Activated CD8-positive, alpha-beta memory T cell treated with anti-CD3 and anti-CD28 coated beads for 1 hour (primary cell): ENCODE measurements around the gene ZNF565.
"Not testable (repeated sequence)": the region's sequence is repeated elsewhere in the genome, so short reads cannot be mapped to it uniquely, and the experiment has no call there.

Source experiments
- DNase-seq, 2 donors: peaks; one replicate each; pipeline ENCODE4 v3.0.0-alpha.2; 2020; ENCODE audit warnings: low read depth in 1 of 2; ENCODE audit errors: extremely low read depth in 1 of 2

Gene ZNF565

DNA sequence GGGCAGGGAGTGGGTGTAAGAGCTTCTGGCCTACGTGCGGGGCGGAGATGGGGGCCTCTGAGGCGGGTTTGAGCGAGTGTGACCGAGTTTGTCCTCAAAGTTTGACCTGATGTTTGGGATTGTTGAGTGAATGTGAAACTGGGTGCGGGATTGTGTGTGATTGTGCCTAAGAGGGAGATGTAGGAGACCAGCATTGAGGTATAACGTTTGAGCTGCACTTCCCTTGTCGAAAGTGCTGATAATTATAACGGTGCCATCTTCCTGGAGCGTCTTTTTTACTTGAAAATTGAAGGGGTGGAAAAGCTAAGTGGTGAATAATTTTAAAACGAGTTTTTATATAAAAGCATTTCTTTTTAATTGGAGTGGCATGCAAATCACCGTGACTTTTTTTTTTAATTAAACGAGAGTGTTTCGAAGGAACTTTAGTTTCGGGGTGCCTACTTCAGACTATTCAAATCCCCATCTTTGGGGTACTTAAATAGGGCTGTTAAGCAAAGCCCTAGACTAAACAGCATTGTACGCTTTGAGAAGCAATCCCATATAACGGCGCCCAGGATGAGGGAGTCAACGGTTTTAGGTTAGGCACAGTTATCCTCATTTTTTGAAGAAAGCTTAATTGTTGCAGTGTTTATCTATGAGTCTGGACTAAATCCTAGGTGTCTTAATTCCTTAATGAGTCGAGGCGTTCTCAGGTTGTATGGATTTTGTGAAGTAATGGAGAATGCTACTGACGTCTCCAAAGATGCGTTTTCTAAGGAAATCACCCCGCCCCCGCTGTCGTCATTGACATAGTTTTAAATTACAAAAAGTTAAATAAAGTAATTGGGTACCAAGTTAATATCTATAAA is 1.0 kb upstream of the ZNF565 start:
- DNase-seq: no peak

DNA sequence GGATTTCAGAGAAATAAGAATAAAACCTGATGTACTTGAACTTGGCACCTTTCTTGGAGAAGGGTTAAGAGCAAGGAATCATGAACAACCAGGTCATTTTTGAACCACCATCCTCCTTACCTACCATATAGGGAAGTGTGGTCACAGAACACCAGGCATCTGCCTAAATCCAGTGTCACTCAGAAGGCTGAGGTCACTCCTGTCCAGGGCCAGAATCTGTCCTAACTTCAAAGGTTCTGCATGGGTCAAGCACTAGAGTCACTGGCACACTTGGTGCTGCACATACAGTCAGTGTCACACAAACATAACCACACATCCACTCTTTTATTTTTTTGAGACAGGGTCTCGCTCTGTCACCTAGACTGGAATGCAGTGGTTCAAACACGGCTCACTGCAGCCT is 1.6 kb downstream of the ZNF565 start:
- DNase-seq: no peak

DNA sequence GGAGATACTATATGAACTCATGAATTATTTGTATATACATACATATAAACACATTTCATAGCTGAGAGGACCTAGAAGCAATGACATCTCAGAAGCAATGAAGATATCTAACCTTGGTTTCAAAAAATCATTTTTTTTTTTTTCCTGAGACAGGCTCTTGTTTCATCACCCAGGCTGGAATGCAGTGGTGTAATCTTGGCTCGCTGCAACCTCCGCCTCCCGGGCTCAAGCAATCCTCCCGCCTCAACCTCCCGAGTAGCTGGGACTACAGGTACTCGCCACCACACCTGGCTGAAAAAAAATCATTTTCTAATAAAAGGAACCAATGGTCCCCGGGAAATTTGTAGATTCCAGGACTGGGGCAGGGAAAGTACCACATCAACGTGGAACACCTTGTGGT is 4.0 kb downstream of the ZNF565 start:
- no peak for DNase-seq

GRCh38 chr19:36209372-36209771 is 5.1 kb downstream of the ZNF565 start:
- no peak for DNase-seq

GRCh38 chr19:36207605-36208252 is 6.7 kb downstream of the ZNF565 start:
- DNase-seq: no peak

GRCh38 chr19:36203293-36203692 is 11.2 kb downstream of the ZNF565 start:
- DNase-seq: no peak

DNA sequence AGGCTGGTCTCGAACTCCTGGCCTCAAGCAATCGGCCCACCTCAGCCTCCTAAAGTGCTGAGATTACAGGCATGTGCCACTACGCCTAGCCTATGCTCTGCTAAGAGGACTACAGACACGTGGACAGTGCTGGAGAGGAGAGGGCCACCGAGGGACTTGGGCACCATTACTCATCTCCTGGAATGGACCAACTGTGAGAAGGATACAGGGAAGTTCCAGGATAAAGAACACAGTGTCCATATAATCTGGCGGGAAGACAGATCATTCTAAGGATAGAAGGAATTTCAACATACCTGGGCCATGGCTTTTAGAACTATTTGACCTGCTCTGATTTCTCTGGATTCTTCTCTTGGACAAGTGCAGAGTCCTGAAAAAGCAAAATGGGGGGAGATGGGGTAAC is 12.8 kb downstream of the ZNF565 start:
- DNase-seq: no peak

DNA sequence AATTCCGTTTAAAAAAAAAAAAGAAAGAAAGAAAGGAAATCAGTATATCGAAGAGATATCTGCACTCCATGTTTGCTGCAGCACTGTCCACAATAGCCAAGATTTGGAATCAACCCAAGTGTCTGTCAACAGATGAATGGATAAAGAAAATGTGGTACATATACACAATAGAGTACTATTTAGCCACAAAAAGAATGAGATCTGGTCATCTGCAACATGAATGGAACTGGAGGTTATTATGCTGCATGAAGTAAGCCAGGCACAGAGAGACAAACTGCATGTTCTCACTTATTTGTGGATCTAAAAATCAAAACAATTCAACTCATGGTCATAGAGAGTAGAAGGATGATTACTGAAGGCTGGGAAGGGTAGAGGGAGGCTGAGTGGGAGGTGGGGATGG is 16.3 kb downstream of the ZNF565 start:
- no peak for DNase-seq

GRCh38 chr19:36196249-36196648 is 18.2 kb downstream of the ZNF565 start:
- no peak for DNase-seq

DNA sequence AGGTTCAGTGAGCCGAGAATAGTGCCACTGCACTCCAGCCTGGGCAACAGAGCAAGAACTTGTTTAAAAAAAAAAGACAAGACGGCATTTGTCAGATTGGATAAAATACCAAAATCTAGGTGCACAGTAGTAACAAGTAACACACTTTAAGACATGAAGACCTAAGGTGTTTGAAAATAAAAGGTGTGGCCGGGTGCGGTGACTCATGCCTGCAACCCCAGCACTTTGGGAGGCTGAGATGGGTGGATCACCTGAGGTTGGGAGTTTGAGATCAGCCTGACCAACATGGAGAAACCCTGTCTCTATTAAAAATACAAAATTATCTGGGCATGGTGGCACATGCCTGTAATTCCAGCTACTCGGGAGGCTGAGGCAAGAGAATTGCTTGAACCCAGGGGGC is 27.7 kb downstream of the ZNF565 start:
- not testable (repeated sequence) for DNase-seq

DNA sequence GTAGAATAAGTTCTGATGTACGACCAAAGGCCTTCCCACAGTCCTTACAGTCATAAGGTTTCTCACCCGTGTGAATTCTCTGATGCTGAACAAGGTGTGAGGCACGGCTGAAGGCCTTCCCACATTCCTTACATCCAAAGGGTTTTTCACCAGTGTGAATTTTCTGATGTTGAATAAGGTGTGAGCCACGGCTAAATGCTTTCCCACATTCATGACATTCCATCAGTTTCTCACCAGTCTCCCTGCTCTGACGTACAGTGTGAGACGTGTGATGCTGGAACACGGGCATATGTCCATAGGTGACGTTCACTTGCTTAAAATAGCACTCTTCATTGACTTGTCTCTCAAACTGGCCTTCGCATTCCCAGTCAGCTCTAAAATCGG is 31.2 kb downstream of the ZNF565 start:
- no peak for DNase-seq

GRCh38 chr19:36182612-36183244 is 31.7 kb downstream of the ZNF565 start:
- DNase-seq: no peak

DNA sequence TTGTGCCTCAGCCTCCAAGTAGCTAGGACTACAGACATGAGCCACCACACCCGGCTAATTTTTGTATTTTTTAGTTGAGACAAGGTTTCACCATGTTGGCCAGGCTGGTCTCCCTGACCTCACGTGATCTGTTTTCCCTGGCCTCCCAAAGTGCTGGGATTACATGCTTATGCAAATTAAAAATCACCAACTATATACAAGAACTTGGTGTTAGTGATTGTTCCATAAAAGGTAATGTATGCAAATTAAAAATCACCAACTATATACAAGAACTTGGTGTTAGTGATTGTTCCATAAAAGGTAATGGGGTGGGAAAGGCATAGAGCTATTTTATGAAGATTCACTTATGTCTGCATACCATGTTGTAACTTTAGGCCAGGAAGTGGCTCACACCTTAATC is 35.4 kb downstream of the ZNF565 start:
- not testable (repeated sequence) for DNase-seq

GRCh38 chr19:36173846-36174245 is 40.6 kb downstream of the ZNF565 start:
- not testable (repeated sequence) for DNase-seq

DNA sequence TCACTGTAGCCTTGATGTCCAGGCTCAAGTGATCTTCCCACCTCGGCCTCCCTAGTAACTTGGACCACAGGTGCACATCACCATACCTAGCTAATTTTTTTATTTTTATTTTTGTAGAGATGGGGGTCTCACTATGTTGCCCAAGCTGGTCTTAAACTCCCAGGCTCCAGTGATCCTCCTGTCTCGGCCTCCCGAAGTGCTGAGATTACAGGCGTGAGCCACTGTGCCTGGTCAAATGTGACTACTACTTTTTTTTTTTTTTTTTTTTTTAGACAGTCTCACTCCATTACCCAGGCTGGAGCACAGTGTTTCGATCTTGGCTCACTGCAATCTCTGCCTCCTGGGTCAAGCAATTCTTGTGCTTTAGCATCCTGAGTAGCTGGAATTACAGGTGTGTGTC is 41.6 kb downstream of the ZNF565 start:
- no peak for DNase-seq

GRCh38 chr19:36169084-36169760 is 45.2 kb downstream of the ZNF565 start:
- no peak for DNase-seq

DNA sequence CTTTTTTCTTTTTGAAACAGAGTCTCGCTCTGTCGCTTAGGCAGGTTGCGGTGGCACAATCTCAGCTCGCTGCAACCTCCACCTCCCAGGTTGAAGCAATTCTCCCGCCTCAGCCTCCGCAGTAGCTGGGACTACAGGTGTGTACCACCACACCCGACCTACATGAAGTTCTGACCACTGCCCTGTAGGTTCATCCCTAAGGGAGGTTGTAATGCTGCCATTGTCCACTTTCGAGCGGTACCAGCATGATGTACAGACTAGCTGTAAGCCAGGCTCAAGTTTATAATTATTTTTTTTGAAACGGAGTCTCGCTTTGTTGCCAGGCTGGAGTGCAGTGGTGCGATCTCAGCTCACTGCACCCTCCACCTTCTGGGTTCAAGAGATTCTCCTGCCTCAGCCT is 50.7 kb downstream of the ZNF565 start:
- no peak for DNase-seq

DNA sequence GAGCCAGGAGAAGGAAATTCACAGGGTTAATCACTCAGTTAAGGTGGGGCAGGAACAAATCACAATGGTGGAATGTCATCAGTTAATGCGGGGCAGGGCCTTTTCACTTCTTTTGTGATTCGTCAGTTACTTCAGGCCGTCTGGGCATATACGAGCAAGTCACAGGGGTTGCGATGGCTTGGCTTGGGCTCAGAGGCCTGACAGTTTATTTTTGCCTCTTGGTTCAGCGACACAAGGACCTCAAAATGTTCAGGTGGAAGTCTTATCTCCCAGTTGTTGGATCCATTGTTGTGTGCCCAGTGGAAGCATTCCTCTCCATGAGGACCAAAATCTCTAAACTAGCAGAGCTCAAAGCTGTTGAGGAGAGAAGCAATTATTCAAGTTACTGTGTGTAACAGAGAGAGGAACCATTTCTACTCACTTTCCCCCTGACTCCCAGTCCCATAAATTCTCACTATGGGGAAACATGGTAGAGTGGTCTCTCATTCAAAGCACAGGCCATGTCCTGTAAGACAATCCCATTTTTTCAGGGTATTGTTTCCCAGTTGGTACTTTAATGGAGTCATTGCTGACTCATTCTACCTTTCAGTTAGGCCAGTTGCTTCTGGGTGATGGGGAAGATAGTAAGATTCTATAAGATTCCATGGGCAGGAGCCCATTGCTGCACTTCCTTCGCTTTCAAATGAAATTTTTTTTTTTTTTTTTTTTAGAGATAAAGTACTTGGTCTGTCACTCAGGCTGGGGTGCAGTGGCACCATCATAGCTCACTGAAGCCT is 53.5 kb downstream of the ZNF565 start:
- DNase-seq: no peak

DNA sequence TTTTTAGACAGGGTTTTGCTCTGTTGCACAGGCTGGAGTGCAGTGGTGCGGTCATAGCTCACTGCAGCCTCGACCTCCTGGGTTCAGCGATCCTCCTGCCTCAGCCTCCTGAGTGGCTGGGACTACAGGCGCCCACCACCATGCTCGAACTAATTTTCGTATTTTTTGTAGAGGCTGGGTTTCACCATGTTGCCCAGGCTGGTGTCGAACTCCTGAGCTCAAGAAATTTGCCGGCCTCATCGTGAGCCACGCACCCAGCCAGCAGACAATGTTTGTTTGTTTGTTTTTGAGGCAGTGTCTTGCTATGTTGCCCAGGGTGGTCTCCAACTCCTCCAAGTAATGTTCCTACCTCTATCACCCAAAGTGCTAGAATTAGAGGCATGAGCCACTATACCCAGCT is 61.3 kb downstream of the ZNF565 start:
- DNase-seq: no peak

DNA sequence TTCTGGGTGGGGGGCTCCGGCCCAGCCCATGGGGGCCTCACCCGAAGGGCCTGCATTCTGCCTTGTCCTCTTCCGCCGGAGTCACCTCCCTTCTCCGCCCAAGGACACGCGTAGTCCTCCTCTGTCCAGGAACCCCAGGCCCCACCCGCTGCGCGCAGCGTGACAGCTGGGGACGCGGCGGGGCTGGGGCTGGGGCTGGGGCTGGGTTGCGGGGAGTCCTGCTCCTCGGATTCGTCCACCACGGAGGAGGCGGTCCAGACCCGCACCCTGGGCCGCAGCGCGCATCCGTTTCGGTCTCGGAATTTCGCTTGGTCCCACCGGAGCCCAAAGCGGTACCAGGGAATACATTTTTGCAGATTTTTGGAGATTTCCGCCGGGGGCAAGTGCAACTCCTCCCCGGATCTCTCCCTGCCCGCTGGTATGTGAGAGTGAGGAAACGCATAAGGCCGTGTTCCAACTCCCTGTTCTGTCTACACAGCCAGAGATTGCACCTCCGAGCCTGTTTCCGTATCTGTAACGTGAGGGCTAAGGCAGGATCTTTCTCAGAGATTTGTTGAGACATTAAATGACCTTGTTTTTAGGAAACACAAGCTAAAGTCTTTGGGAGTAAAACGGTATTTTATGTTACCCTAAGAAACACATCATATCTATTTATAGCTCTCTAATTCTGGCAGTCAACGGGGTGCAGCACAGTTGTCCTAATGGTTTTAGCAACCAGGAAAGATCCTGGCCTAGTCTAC is 61.9 kb downstream of the ZNF565 start, which contains the start of gene COX7A1:
Gene COX7A1, minus strand, starts transcription at position 96 of the 740 bp plus-strand sequence. Its CDS starts 40 bp downstream, at position 56.
- no peak for DNase-seq
